DOHH2 (cell line): Measurements from ENCODE around the gene SUPT5H.

Experiments used
- CTCF ChIP-seq: fragments of 200-600 bp; sonication (generic); IDR thresholded peaks from one replicate; pipeline ENCODE4 v1.5.1; 2014; ENCODE audit warnings: antibody characterized with exemption, mild to moderate bottlenecking, low read depth, low read length; ENCODE audit not compliant: poor library complexity, severe bottlenecking
- EZH2phosphoT487 ChIP-seq: fragments of 200-600 bp; sonication (generic); IDR thresholded peaks from 2 replicates; pipeline ENCODE4 v1.6.1; 2017; ENCODE audit warnings: borderline replicate concordance, mild to moderate bottlenecking, antibody characterized with exemption, low read length, moderate library complexity, mixed read lengths

- TF ChIP-seq CTCF (no peak), EZH2phosphoT487 (no peak)
Observed at GRCh38 chr19:39444598-39445195, 685 bp upstream of the SUPT5H start.
